ENCODE measurements around the gene LRRC4B.

DNA sequence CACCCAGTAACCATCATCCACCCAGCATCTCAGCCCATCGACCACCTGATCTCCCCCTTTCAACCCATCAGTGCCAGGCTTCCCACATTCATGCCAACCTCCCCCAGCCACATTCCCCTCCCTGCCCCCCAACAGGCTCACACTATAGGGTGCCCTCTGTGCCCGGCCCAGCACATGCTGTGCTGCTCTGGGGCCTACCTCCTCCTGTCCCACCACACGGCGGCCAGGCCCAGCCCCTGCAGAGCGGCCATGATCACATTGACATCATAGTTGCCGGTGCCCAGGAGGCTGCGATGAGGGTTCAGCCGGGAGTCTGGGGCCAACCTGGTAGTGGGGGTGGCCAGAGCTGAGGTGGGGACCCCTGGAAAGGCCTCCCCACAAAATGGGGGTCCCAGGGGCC, 60.9 kb downstream of the LRRC4B start:
- TF ChIP-seq, protein P1, sequence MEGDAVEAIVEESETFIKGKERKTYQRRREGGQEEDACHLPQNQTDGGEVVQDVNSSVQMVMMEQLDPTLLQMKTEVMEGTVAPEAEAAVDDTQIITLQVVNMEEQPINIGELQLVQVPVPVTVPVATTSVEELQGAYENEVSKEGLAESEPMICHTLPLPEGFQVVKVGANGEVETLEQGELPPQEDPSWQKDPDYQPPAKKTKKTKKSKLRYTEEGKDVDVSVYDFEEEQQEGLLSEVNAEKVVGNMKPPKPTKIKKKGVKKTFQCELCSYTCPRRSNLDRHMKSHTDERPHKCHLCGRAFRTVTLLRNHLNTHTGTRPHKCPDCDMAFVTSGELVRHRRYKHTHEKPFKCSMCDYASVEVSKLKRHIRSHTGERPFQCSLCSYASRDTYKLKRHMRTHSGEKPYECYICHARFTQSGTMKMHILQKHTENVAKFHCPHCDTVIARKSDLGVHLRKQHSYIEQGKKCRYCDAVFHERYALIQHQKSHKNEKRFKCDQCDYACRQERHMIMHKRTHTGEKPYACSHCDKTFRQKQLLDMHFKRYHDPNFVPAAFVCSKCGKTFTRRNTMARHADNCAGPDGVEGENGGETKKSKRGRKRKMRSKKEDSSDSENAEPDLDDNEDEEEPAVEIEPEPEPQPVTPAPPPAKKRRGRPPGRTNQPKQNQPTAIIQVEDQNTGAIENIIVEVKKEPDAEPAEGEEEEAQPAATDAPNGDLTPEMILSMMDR (conservative IDR thresholded peaks at IDR 0.05) = no peak
- no peak for TF ChIP-seq ZFX (IDR thresholded peaks at IDR 0.05)

All from C4-2B (cell line).